ES-I3 (cell line): ENCODE data around the gene NDUFB6.
A peak's percentile ranks its signal among the peaks of the same experiment; 100 is the strongest.
"Not testable (repeated sequence)": the region's sequence is repeated elsewhere in the genome, so short reads cannot be mapped to it uniquely, and the experiment has no call there.

Experiments
- H3K36me3 ChIP-seq: 2 replicates; pipeline ENCODE4 v1.6.1; 2013; ENCODE audit warnings: mild to moderate bottlenecking, low read length, control low read depth, moderate library complexity; ENCODE audit not compliant: insufficient read depth
- H3K4me1 ChIP-seq: 2 replicates; pipeline ENCODE4 v1.6.1; 2013; ENCODE audit warnings: mild to moderate bottlenecking, control low read depth, low read length; ENCODE audit not compliant: insufficient read depth
- H3K9ac ChIP-seq: 2 replicates; pipeline ENCODE4 v1.6.1; 2013; ENCODE audit warnings: low read depth, mild to moderate bottlenecking, low read length, moderate library complexity
- H3K9me3 ChIP-seq: 2 replicates; pipeline ENCODE4 v1.6.1; 2013; ENCODE audit warnings: mild to moderate bottlenecking, low read length, moderate library complexity; ENCODE audit not compliant: control insufficient read depth, insufficient read depth

NDUFB6 gene

GRCh38 chr9:32552172-32552872 lies 20.6 kb downstream of the NDUFB6 start, which contains the start of the genes SMIM27 and TOPORS:
TSS of gene SMIM27 (plus strand) at chr9:32552327. CDS start at chr9:32552435, 108 bp downstream.
TSS of gene TOPORS (minus strand) at chr9:32552586. CDS start at chr9:32552436, 150 bp downstream.
- Histone ChIP-seq H3K36me3 (no peaks in the 10 kb centered on the region), H3K9me3 (no peaks in the 10 kb centered on the region), H3K9ac (peak within 1 kb of the TSS; percentile 97), H3K4me1 (no peaks in the 10 kb centered on the region)

- H3K9ac ChIP-seq = peak overlapping the region; percentile 97
- H3K9me3 ChIP-seq = no peaks in the 10 kb centered on the region
- H3K4me1 ChIP-seq = no peaks in the 10 kb centered on the region
- no peaks in the 10 kb centered on the region for H3K36me3 ChIP-seq
Measured at GRCh38 chr9:32551276-32552051, 21.5 kb downstream of the NDUFB6 start.

GRCh38 chr9:32550562-32551275 lies 22.2 kb downstream of the NDUFB6 start:
- H3K36me3 ChIP-seq = no peaks in the 10 kb centered on the region
- H3K9me3 ChIP-seq = no peaks in the 10 kb centered on the region
- peak overlapping the region; percentile 97 for H3K9ac ChIP-seq
- no peaks in the 10 kb centered on the region for H3K4me1 ChIP-seq

- H3K4me1 ChIP-seq = no peaks in the 10 kb centered on the region
- no peaks in the 10 kb centered on the region for H3K9me3 ChIP-seq
- H3K36me3 ChIP-seq = no peaks in the 10 kb centered on the region
- peak overlapping the region; percentile 80 for H3K9ac ChIP-seq
Measured at GRCh38 chr9:32550150-32550561, 22.8 kb downstream of the NDUFB6 start.

GRCh38 chr9:32548213-32548612 lies 24.7 kb downstream of the NDUFB6 start:
- H3K9me3 ChIP-seq, H3K9ac ChIP-seq, H3K4me1 ChIP-seq, H3K36me3 ChIP-seq: not testable (repeated sequence)

- H3K9me3 ChIP-seq = no peaks in the 10 kb centered on the region
- H3K36me3 ChIP-seq = peaks cover 16% of the 10 kb centered on the region; the same call in 1 of the 2 replicates
- H3K9ac ChIP-seq = no peak overlapping the region
- no peaks in the 10 kb centered on the region for H3K4me1 ChIP-seq
Measured at GRCh38 chr9:32545884-32546283, 27.1 kb downstream of the NDUFB6 start.

GRCh38 chr9:32543047-32543446 lies 29.9 kb downstream of the NDUFB6 start:
- Histone ChIP-seq H3K4me1 (no peaks in the 10 kb centered on the region), H3K9me3 (no peaks in the 10 kb centered on the region), H3K9ac (no peak overlapping the region), H3K36me3 (peaks cover 19% of the 10 kb centered on the region; the same call in 1 of the 2 replicates)

GRCh38 chr9:32533816-32534215 lies 39.1 kb downstream of the NDUFB6 start:
- Histone ChIP-seq H3K4me1 (no peaks in the 10 kb centered on the region), H3K9me3 (no peaks in the 10 kb centered on the region), H3K9ac (no peak overlapping the region), H3K36me3 (no peaks in the 10 kb centered on the region)

GRCh38 chr9:32533336-32533735 lies 39.6 kb downstream of the NDUFB6 start:
- H3K4me1 ChIP-seq = no peaks in the 10 kb centered on the region
- no peak overlapping the region for H3K9ac ChIP-seq
- no peaks in the 10 kb centered on the region for H3K36me3 ChIP-seq
- H3K9me3 ChIP-seq = no peaks in the 10 kb centered on the region

GRCh38 chr9:32526707-32527048 lies 46.3 kb downstream of the NDUFB6 start:
- H3K9me3 ChIP-seq = peaks cover 5% of the 10 kb centered on the region; the same call in 1 of the 2 replicates
- H3K4me1 ChIP-seq = no peaks in the 10 kb centered on the region
- H3K36me3 ChIP-seq = no peaks in the 10 kb centered on the region
- peak overlapping the region; percentile 80; the same call in 1 of the 2 replicates for H3K9ac ChIP-seq

- Histone ChIP-seq H3K9me3 (peaks cover 8% of the 10 kb centered on the region; the same call in 1 of the 2 replicates), H3K4me1 (no peaks in the 10 kb centered on the region), H3K36me3 (no peaks in the 10 kb centered on the region), H3K9ac (peak within 1 kb of the TSS; percentile 80)
Measured at GRCh38 chr9:32526041-32526706, 46.8 kb downstream of the NDUFB6 start, which contains the start of gene RIGI. TSS of gene RIGI (minus strand) at chr9:32526196. CDS start at chr9:32526166, 30 bp downstream.

GRCh38 chr9:32525709-32526030 lies 47.3 kb downstream of the NDUFB6 start:
- Histone ChIP-seq H3K4me1 (no peaks in the 10 kb centered on the region), H3K9me3 (peaks cover 8% of the 10 kb centered on the region; the same call in 1 of the 2 replicates), H3K9ac (peak overlapping the region; percentile 80), H3K36me3 (no peaks in the 10 kb centered on the region)

- Histone ChIP-seq H3K36me3 (no peaks in the 10 kb centered on the region; the same call in 1 of the 2 replicates), H3K4me1 (no peaks in the 10 kb centered on the region), H3K9me3 (peaks cover 8% of the 10 kb centered on the region; the same call in 1 of the 2 replicates), H3K9ac (peak overlapping the region; percentile 80)
Measured at GRCh38 chr9:32524892-32525708, 47.9 kb downstream of the NDUFB6 start.
